Measurements from ENCODE around the gene AURKB.

GRCh38 chr17:8166731-8167130 lies 43.6 kb downstream of the AURKB start:
- TF ChIP-seq CTCF (conservative IDR thresholded peaks at IDR 0.05; ENCODE audit: low read depth, low read length) (no peak), RAD21 (IDR thresholded peaks at IDR 0.05; ENCODE audit: low read length) (no peak), POLR2A (IDR thresholded peaks at IDR 0.05; ENCODE audit: low read depth, low read length) (no peak), FOS (IDR thresholded peaks at IDR 0.05; ENCODE audit: low read depth, low read length) (no peak), CHD1 (IDR thresholded peaks at IDR 0.05; ENCODE audit: low read depth, low read length) (no peak), USF2 (IDR thresholded peaks at IDR 0.05; ENCODE audit: low read depth, low read length) (no peak), MAFK (IDR thresholded peaks at IDR 0.05; ENCODE audit: low read depth, low read length) (no peak)
